Measurements from ENCODE around the gene GPC5. TPM values are rescaled to one million over a fixed set of nuclear protein-coding genes. Genes with fewer than 3 reads are reported as not detected.

GPC5 gene
- total RNA-seq, 2 experiments from 2014 or later = 2.4 TPM; not detected in 1

DNA sequence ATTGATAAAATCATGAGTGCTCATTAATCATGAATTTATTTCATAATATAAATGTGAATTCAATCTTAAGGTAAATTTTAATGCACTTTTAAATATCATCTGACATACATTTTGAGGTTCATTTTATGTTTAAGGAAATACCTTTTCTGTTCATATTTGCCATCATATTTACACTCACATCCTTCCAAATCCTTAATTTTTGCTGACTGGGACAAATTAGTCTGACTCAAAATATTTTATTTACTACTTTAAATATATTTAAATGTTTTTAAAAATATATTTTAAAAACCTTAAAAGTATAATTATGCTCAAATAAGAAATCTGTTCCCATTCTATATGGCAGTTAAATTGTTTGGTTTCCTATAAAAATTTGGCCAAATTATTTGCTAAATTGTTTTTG, 438.1 kb downstream of the GPC5 start:
- intact Hi-C loops (cut with micrococcal nuclease; ENCODE audit: unreplicated experiment) = no loop called here
- Histone ChIP-seq H3K36me3 (ENCODE audit: insufficient read depth, low read length) (no peaks in the 10 kb centered on the region), H2AFZ (ENCODE audit: low read length) (no peak overlapping the region), H4K20me1 (ENCODE audit: insufficient read depth, low read length) (no peaks in the 10 kb centered on the region), H3K4me2 (ENCODE audit: low read length) (no peak overlapping the region), H3K27ac (ENCODE audit: low read depth, low read length, poor library complexity, severe bottlenecking) (no peak overlapping the region), H3K9me2 (ENCODE audit: insufficient read depth, low read length) (0 out of 2 replicates have a peak, but pooled peaks cover 6% of the 10 kb centered on the region), H3K79me2 (ENCODE audit: insufficient read depth, low read depth, low read length) (no peaks in the 10 kb centered on the region), H3K4me1 (ENCODE audit: insufficient read depth, low read length, poor library complexity, severe bottlenecking) (no peaks in the 10 kb centered on the region), H3K9me3 (ENCODE audit: low read length) (no peaks in the 10 kb centered on the region), H3K4me3 (ENCODE audit: low read depth, low read length, poor library complexity, severe bottlenecking) (no peak overlapping the region)
- no peak for TF ChIP-seq EZH2phosphoT487 (IDR thresholded peaks at IDR 0.05; ENCODE audit: borderline replicate concordance, low read depth, low read length)
- TF ChIP-seq, protein P1, sequence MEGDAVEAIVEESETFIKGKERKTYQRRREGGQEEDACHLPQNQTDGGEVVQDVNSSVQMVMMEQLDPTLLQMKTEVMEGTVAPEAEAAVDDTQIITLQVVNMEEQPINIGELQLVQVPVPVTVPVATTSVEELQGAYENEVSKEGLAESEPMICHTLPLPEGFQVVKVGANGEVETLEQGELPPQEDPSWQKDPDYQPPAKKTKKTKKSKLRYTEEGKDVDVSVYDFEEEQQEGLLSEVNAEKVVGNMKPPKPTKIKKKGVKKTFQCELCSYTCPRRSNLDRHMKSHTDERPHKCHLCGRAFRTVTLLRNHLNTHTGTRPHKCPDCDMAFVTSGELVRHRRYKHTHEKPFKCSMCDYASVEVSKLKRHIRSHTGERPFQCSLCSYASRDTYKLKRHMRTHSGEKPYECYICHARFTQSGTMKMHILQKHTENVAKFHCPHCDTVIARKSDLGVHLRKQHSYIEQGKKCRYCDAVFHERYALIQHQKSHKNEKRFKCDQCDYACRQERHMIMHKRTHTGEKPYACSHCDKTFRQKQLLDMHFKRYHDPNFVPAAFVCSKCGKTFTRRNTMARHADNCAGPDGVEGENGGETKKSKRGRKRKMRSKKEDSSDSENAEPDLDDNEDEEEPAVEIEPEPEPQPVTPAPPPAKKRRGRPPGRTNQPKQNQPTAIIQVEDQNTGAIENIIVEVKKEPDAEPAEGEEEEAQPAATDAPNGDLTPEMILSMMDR (conservative IDR thresholded peaks at IDR 0.05; ENCODE audit: low read length) = no peak
- no TSS peak for BruUV-seq (replicated peaks)
- ChIA-PET CTCF (ENCODE audit: unreplicated experiment) (no interaction called here), POLR2A (interaction anchor here (1.2 kb wide), 1 partner anchor 256 kb away, joined by 3 read pairs; no protein-coding TSS in a partner anchor)
- no peak for DNase-seq (ENCODE audit: low spot score)

- no peak overlapping the region for H3K4me3 ChIP-seq (ENCODE audit: low read depth, low read length, poor library complexity, severe bottlenecking)
- no TSS peak for BruUV-seq (replicated peaks)
- H3K27ac ChIP-seq (ENCODE audit: low read depth, low read length, poor library complexity, severe bottlenecking) = no peak overlapping the region
- H3K9me2 ChIP-seq (ENCODE audit: insufficient read depth, low read length) = peaks cover under 1% of the 10 kb centered on the region; the same call in 1 of the 2 replicates
- no peak overlapping the region for H3K4me2 ChIP-seq (ENCODE audit: low read length)
- H4K20me1 ChIP-seq (ENCODE audit: insufficient read depth, low read length) = no peaks in the 10 kb centered on the region
- no peaks in the 10 kb centered on the region for H3K36me3 ChIP-seq (ENCODE audit: insufficient read depth, low read length)
- DNase-seq (ENCODE audit: low spot score) = no peak
- TF ChIP-seq, protein P1 (conservative IDR thresholded peaks at IDR 0.05; ENCODE audit: low read length) = no peak
- no peak for TF ChIP-seq EZH2phosphoT487 (IDR thresholded peaks at IDR 0.05; ENCODE audit: borderline replicate concordance, low read depth, low read length)
- intact Hi-C loops (cut with micrococcal nuclease; ENCODE audit: unreplicated experiment) = no loop called here
- no peak overlapping the region for H2AFZ ChIP-seq (ENCODE audit: low read length)
- no peaks in the 10 kb centered on the region for H3K4me1 ChIP-seq (ENCODE audit: insufficient read depth, low read length, poor library complexity, severe bottlenecking)
- 0 out of 2 replicates have a peak, but pooled peaks cover 2% of the 10 kb centered on the region for H3K9me3 ChIP-seq (ENCODE audit: low read length)
- CTCF ChIA-PET (ENCODE audit: unreplicated experiment) = no interaction called here
- no peaks in the 10 kb centered on the region for H3K79me2 ChIP-seq (ENCODE audit: insufficient read depth, low read depth, low read length)
- POLR2A ChIA-PET = interaction anchor here (0.5 kb wide), 1 partner anchor 416 kb away, joined by 3 read pairs; no protein-coding TSS in a partner anchor
Measured at GRCh38 chr13:91845612-91846011, 447.2 kb downstream of the GPC5 start.

- intact Hi-C loops (cut with micrococcal nuclease; ENCODE audit: unreplicated experiment) = no loop called here
- Histone ChIP-seq H2AFZ (ENCODE audit: low read length) (no peak overlapping the region), H4K20me1 (ENCODE audit: insufficient read depth, low read length) (no peaks in the 10 kb centered on the region), H3K27ac (ENCODE audit: low read depth, low read length, poor library complexity, severe bottlenecking) (no peak overlapping the region), H3K4me3 (ENCODE audit: low read depth, low read length, poor library complexity, severe bottlenecking) (no peak overlapping the region), H3K9me2 (ENCODE audit: insufficient read depth, low read length) (no peaks in the 10 kb centered on the region), H3K4me1 (ENCODE audit: insufficient read depth, low read length, poor library complexity, severe bottlenecking) (no peaks in the 10 kb centered on the region), H3K36me3 (ENCODE audit: insufficient read depth, low read length) (no peaks in the 10 kb centered on the region), H3K4me2 (ENCODE audit: low read length) (no peak overlapping the region), H3K9me3 (ENCODE audit: low read length) (no peaks in the 10 kb centered on the region), H3K79me2 (ENCODE audit: insufficient read depth, low read depth, low read length) (no peaks in the 10 kb centered on the region)
- TF ChIP-seq EZH2phosphoT487 (IDR thresholded peaks at IDR 0.05; ENCODE audit: borderline replicate concordance, low read depth, low read length) = no peak
- TF ChIP-seq, protein P1 (conservative IDR thresholded peaks at IDR 0.05; ENCODE audit: low read length) = no peak
- POLR2A ChIA-PET = interaction anchor here (0.7 to 2.5 kb wide), 5 partner anchors 9 to 145 kb away, joined by 3 to 8 read pairs (median 4); no protein-coding TSS in a partner anchor
- BruUV-seq (replicated peaks) = no TSS peak
- DNase-seq (ENCODE audit: low spot score) = no peak
- CTCF ChIA-PET (ENCODE audit: unreplicated experiment) = no interaction called here
Measured at GRCh38 chr13:91863699-91864098, 465.3 kb downstream of the GPC5 start.

All from OCI-LY7 (cell line).